Mesendoderm (in vitro differentiated cells): Measurements from ENCODE around the gene TRIM71.
A peak's percentile ranks its signal among the peaks of the same experiment; 100 is the strongest.

ENCODE experiments used
- DNase-seq: peaks from one replicate; pipeline ENCODE4 v3.0.0; 2013
- H2AK5ac ChIP-seq: 2 replicates; pipeline ENCODE4 v1.6.1; 2013; ENCODE audit warnings: low read length, inconsistent platforms
- H2BK120ac ChIP-seq: 2 replicates; pipeline ENCODE4 v1.6.1; 2013; ENCODE audit warnings: low read depth, mild to moderate bottlenecking, low read length, moderate library complexity, mixed read lengths
- H2BK15ac ChIP-seq: replicated peaks from 2 replicates; pipeline ENCODE4 v1.6.1; 2013; ENCODE audit warnings: low read depth, mild to moderate bottlenecking, moderate library complexity
- H2BK5ac ChIP-seq: 2 replicates; pipeline ENCODE4 v1.6.1; 2013; ENCODE audit warnings: low read length, inconsistent platforms
- H3K18ac ChIP-seq: 2 replicates; pipeline ENCODE4 v1.6.1; 2013; ENCODE audit warnings: mild to moderate bottlenecking, low read length, mixed read lengths
- H3K23ac ChIP-seq: one replicate; pipeline ENCODE4 v1.6.1; 2013; ENCODE audit warnings: low read length
- H3K27ac ChIP-seq: 2 replicates; pipeline ENCODE4 v1.5.1; 2013; ENCODE audit warnings: low read depth, mild to moderate bottlenecking, inconsistent platforms, low read length, moderate library complexity
- H3K27me3 ChIP-seq: 2 replicates; pipeline ENCODE4 v1.6.1; 2013; ENCODE audit warnings: low read length, control low read depth, mild to moderate bottlenecking, inconsistent platforms; ENCODE audit not compliant: insufficient read depth, poor library complexity
- H3K36me3 ChIP-seq: 2 replicates; pipeline ENCODE4 v1.6.1; 2013; ENCODE audit warnings: low read length, inconsistent platforms; ENCODE audit not compliant: control insufficient read depth, insufficient read depth
- H3K4ac ChIP-seq: one replicate; pipeline ENCODE4 v1.6.1; 2013; ENCODE audit warnings: low read depth, mild to moderate bottlenecking, low read length, moderate library complexity
- H3K4me1 ChIP-seq: 2 replicates; pipeline ENCODE4 v1.6.1; 2013; ENCODE audit warnings: low read depth, low read length, inconsistent platforms; ENCODE audit not compliant: control insufficient read depth
- H3K4me2 ChIP-seq: 2 replicates; pipeline ENCODE4 v1.6.1; 2013; ENCODE audit warnings: low read length
- H3K4me3 ChIP-seq: 2 replicates; pipeline ENCODE4 v1.5.1; 2013; ENCODE audit warnings: mild to moderate bottlenecking, low read length
- H3K56ac ChIP-seq: one replicate; pipeline ENCODE4 v1.6.1; 2013; ENCODE audit warnings: low read length
- H3K79me1 ChIP-seq: 2 replicates; pipeline ENCODE4 v1.6.1; 2013; ENCODE audit warnings: low read length, inconsistent platforms
- H3K79me2 ChIP-seq: 2 replicates; pipeline ENCODE4 v1.6.1; 2013; ENCODE audit warnings: mild to moderate bottlenecking, low read length; ENCODE audit not compliant: control insufficient read depth, insufficient read depth
- H3K9ac ChIP-seq: 2 replicates; pipeline ENCODE4 v1.6.1; 2013; ENCODE audit warnings: low read length, inconsistent platforms
- H4K5ac ChIP-seq: one replicate; pipeline ENCODE4 v1.6.1; 2013; ENCODE audit warnings: low read length
- H4K8ac ChIP-seq: one replicate; pipeline ENCODE4 v1.6.1; 2013; ENCODE audit warnings: low read depth, mild to moderate bottlenecking, control low read depth, low read length, moderate library complexity
- WGBS: extraction: QIAGEN DNeasy Blood & Tissue Kit; methylation state at CpG from one replicate; pipeline ENCODE4 v1.1.7; 2013; ENCODE audit warnings: low lambda C conversion rate, missing lambda C conversion rate; ENCODE audit not compliant: insufficient coverage; ENCODE audit errors: extremely low coverage; 5-methylcytosine and 5-hydroxymethylcytosine counted together

Gene TRIM71

GRCh38 chr3:32841867-32842470 lies 24.2 kb downstream of the TRIM71 start:
- H2BK15ac ChIP-seq, result no peak overlapping the region
- no peak overlapping the region for H3K23ac ChIP-seq
- H3K27me3 ChIP-seq, result no peaks in the 10 kb centered on the region
- H4K5ac ChIP-seq, result no peak overlapping the region
- no peak overlapping the region for H4K8ac ChIP-seq
- no peak overlapping the region for H3K4ac ChIP-seq
- WGBS, result no CpG with 5 or more reads among the region's 5 CpGs
- peaks cover 45% of the 10 kb centered on the region for H3K4me1 ChIP-seq
- H3K18ac ChIP-seq, result peak overlapping the region; percentile 94
- no peak overlapping the region for H2BK120ac ChIP-seq
- H3K36me3 ChIP-seq, result no peaks in the 10 kb centered on the region
- peak overlapping the region; percentile 51 for H3K56ac ChIP-seq
- H3K4me3 ChIP-seq, result no peak overlapping the region
- DNase-seq, result no peak
- H2AK5ac ChIP-seq, result no peak overlapping the region
- H3K9ac ChIP-seq, result peak overlapping the region; percentile 1
- H3K27ac ChIP-seq, result no peak overlapping the region
- H2BK5ac ChIP-seq, result no peak overlapping the region
- no peak overlapping the region for H3K4me2 ChIP-seq
- H3K79me1 ChIP-seq, result peaks cover 2% of the 10 kb centered on the region
- peaks cover 89% of the 10 kb centered on the region for H3K79me2 ChIP-seq

GRCh38 chr3:32842531-32842931 lies 24.7 kb downstream of the TRIM71 start:
- H3K36me3 ChIP-seq, result no peaks in the 10 kb centered on the region
- H3K79me2 ChIP-seq, result peaks cover 89% of the 10 kb centered on the region
- H3K4ac ChIP-seq, result peak overlapping the region; percentile 56
- H2AK5ac ChIP-seq, result no peak overlapping the region
- H3K56ac ChIP-seq, result peak overlapping the region; percentile 11
- peak overlapping the region; percentile 94 for H3K18ac ChIP-seq
- peaks cover 45% of the 10 kb centered on the region for H3K4me1 ChIP-seq
- WGBS, result no CpG with 5 or more reads among the region's 3 CpGs
- no peak overlapping the region for H3K4me2 ChIP-seq
- no peak overlapping the region for H2BK15ac ChIP-seq
- peak; percentile 46 for DNase-seq
- H3K27ac ChIP-seq, result peak overlapping the region; percentile 96
- no peak overlapping the region for H3K23ac ChIP-seq
- H4K8ac ChIP-seq, result no peak overlapping the region
- H2BK120ac ChIP-seq, result no peak overlapping the region
- H2BK5ac ChIP-seq, result peak overlapping the region; percentile 36
- H3K9ac ChIP-seq, result peak overlapping the region; percentile 47
- H3K4me3 ChIP-seq, result no peak overlapping the region
- no peaks in the 10 kb centered on the region for H3K27me3 ChIP-seq
- no peak overlapping the region for H4K5ac ChIP-seq
- peaks cover 2% of the 10 kb centered on the region for H3K79me1 ChIP-seq

GRCh38 chr3:32842987-32843386 lies 25.2 kb downstream of the TRIM71 start:
- Histone ChIP-seq H2BK15ac (no peak overlapping the region), H3K18ac (peak overlapping the region; percentile 94), H2AK5ac (peak overlapping the region; percentile 37), H3K79me2 (peaks cover 88% of the 10 kb centered on the region), H2BK5ac (peak overlapping the region; percentile 36), H4K8ac (no peak overlapping the region), H3K27ac (peak overlapping the region; percentile 96), H3K4me3 (no peak overlapping the region), H4K5ac (no peak overlapping the region), H2BK120ac (peak overlapping the region; percentile 30), H3K9ac (peak overlapping the region; percentile 47), H3K4ac (peak overlapping the region; percentile 22), H3K27me3 (no peaks in the 10 kb centered on the region), H3K4me2 (peak overlapping the region; percentile 36), H3K56ac (peak overlapping the region; percentile 11), H3K4me1 (peaks cover 46% of the 10 kb centered on the region), H3K36me3 (no peaks in the 10 kb centered on the region), H3K79me1 (peaks cover 2% of the 10 kb centered on the region), H3K23ac (peak overlapping the region; percentile 11)
- no CpG with 5 or more reads among the region's 2 CpGs for WGBS
- DNase-seq, result no peak

- no peak overlapping the region for H4K8ac ChIP-seq
- no peak overlapping the region for H2AK5ac ChIP-seq
- peak overlapping the region; percentile 94 for H3K18ac ChIP-seq
- no peaks in the 10 kb centered on the region for H3K36me3 ChIP-seq
- H3K9ac ChIP-seq, result peak overlapping the region; percentile 47
- H3K27ac ChIP-seq, result peak overlapping the region; percentile 96
- H3K79me1 ChIP-seq, result peaks cover 2% of the 10 kb centered on the region
- peak overlapping the region; percentile 36 for H3K4me2 ChIP-seq
- peak; percentile 95 for DNase-seq
- H2BK5ac ChIP-seq, result no peak overlapping the region
- H2BK120ac ChIP-seq, result peak overlapping the region; percentile 79
- no peak overlapping the region for H3K4ac ChIP-seq
- H3K79me2 ChIP-seq, result peaks cover 89% of the 10 kb centered on the region
- no peak overlapping the region for H3K23ac ChIP-seq
- H3K4me1 ChIP-seq, result peaks cover 48% of the 10 kb centered on the region
- no CpG with 5 or more reads among the region's 17 CpGs for WGBS
- H3K4me3 ChIP-seq, result no peak overlapping the region
- peak overlapping the region; percentile 82 for H3K56ac ChIP-seq
- H2BK15ac ChIP-seq, result no peak overlapping the region
- no peaks in the 10 kb centered on the region for H3K27me3 ChIP-seq
- no peak overlapping the region for H4K5ac ChIP-seq
These were observed 25.9 kb downstream of the TRIM71 start for GRCh38 chr3:32843510-32844321.

- H2BK5ac ChIP-seq, result no peak overlapping the region
- H3K9ac ChIP-seq, result peak overlapping the region; percentile 28
- no peak overlapping the region for H3K23ac ChIP-seq
- H3K79me1 ChIP-seq, result peaks cover 2% of the 10 kb centered on the region
- H2BK120ac ChIP-seq, result no peak overlapping the region
- peaks cover 53% of the 10 kb centered on the region for H3K4me1 ChIP-seq
- no CpG with 5 or more reads among the region's 7 CpGs for whole genome bisulfite sequencing
- peak overlapping the region; percentile 82 for H3K56ac ChIP-seq
- peak overlapping the region; percentile 0 for H3K4me2 ChIP-seq
- no peak overlapping the region for H2BK15ac ChIP-seq
- peak overlapping the region; percentile 62 for H3K18ac ChIP-seq
- H3K79me2 ChIP-seq, result peaks cover 89% of the 10 kb centered on the region
- DNase-seq, result no peak
- no peak overlapping the region for H4K5ac ChIP-seq
- no peaks in the 10 kb centered on the region for H3K27me3 ChIP-seq
- no peaks in the 10 kb centered on the region for H3K36me3 ChIP-seq
- H3K27ac ChIP-seq, result peak overlapping the region; percentile 96
- no peak overlapping the region for H4K8ac ChIP-seq
- H3K4me3 ChIP-seq, result no peak overlapping the region
- H3K4ac ChIP-seq, result peak overlapping the region; percentile 8
- no peak overlapping the region for H2AK5ac ChIP-seq
These were observed 26.5 kb downstream of the TRIM71 start for GRCh38 chr3:32844322-32844654.
